NCI-H345 treated with DMSO at 0.1 percent for 48 hours (cell line): ENCODE results near the gene ZNF45.
"Not testable (repeated sequence)": the region's sequence is repeated elsewhere in the genome, so short reads cannot be mapped to it uniquely, and the experiment has no call there.

Experiments used
- DNase-seq: peaks from one replicate; lab custom pipeline; 2025; ENCODE audit not compliant: unreplicated experiment; lab: John Stamatoyannopoulos, UW

ZNF45 gene

GRCh38 chr19:43934985-43935708 lies at the start of gene ZNF45:
TSS of gene ZNF45 (minus strand) at chr19:43935282. CDS start at chr19:43922185, 13,097 bp downstream.
- DNase-seq = peak; percentile 70

- DNase-seq = no peak
Measured at GRCh38 chr19:43984687-43985000, 49.6 kb upstream of the ZNF45 start.

DNA sequence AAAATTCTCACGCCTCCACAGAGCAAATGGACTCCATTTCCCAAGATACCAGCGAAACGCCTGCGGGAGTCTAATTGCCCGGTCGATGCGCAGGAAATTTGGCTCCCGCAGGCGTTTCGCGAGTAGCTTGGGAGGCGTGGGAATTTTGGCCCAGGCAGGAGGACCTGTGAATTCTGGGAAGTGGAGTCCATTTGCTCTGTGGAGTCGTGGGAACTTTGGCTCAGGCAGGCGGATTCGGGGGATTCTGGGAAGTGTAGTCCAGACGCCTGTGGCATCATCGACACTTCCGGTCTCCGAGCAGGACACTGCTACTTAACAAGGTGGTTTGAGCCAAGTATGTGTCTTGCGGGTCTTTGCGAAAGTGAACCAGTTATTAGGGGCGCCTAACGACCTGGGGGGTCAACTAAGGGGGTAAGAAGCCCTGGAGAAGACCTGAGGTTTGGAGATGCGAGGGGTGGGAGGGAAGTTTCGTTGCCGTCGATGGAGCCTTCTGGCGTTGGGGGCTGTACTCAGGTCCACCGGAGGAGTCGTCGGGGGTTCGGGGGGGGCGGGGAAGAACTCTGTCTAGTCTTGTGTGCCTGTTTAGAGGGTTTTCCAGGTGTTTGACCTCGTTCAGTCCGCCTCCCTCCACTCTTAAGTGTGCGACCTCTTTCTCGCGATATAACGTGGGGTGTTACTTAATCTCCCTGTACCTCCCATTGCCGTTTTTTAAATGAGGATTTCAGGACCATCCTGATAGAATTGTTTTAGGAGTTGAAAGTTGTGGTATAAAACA lies 49.0 kb upstream of the ZNF45 start, which contains the start of gene ZNF155:
Gene ZNF155 (plus strand): TSS at position 277 of the 775 bp plus-strand sequence. CDS start 4,356 bp downstream, outside the sequence.
- DNase-seq = peak; percentile 85

- DNase-seq = no peak
Measured at GRCh38 chr19:43983544-43983911, 48.4 kb upstream of the ZNF45 start.

DNA sequence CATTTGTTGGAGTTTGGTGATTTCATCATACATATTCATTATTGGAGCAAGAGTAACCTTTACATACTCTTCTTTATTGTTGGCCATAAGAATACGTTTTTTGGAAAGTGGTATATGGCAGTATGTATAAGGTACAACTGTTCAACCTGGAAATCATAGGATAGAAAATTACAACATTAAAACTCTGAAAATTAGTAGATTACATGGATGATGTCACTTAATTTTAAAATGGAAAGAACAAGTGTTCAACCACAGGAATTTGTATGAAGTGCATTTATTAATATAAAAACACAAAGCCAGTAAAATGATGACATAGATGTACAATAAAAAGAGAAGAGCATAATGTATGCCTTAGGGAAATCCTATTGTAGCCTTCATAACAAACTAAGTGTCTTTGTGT lies 41.6 kb upstream of the ZNF45 start:
- DNase-seq = no peak

GRCh38 chr19:43966079-43966694 lies 31.1 kb upstream of the ZNF45 start:
- no peak for DNase-seq

GRCh38 chr19:43960411-43960810 lies 25.3 kb upstream of the ZNF45 start:
- DNase-seq = no peak

DNA sequence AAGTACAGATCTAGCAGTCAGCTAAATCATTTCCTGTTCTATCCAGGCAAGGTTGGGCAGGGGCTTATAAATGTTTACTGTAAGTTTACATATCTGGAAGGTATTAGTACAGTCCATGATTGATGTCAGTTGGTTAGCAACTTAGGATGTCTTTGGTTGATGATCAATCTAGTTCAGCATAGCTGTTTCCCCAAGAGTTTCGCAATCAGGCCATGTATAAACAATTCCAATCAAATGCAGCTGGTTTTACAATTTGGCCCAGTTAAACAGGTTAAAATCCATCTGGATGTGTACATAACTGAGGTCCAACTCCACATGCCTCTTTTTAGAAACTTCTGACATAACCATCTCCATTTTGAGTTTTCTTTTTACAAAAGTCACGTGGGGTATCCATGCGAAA lies 22.8 kb upstream of the ZNF45 start:
- DNase-seq = no peak

- DNase-seq = no peak
Measured at GRCh38 chr19:43956827-43957226, 21.7 kb upstream of the ZNF45 start.

DNA sequence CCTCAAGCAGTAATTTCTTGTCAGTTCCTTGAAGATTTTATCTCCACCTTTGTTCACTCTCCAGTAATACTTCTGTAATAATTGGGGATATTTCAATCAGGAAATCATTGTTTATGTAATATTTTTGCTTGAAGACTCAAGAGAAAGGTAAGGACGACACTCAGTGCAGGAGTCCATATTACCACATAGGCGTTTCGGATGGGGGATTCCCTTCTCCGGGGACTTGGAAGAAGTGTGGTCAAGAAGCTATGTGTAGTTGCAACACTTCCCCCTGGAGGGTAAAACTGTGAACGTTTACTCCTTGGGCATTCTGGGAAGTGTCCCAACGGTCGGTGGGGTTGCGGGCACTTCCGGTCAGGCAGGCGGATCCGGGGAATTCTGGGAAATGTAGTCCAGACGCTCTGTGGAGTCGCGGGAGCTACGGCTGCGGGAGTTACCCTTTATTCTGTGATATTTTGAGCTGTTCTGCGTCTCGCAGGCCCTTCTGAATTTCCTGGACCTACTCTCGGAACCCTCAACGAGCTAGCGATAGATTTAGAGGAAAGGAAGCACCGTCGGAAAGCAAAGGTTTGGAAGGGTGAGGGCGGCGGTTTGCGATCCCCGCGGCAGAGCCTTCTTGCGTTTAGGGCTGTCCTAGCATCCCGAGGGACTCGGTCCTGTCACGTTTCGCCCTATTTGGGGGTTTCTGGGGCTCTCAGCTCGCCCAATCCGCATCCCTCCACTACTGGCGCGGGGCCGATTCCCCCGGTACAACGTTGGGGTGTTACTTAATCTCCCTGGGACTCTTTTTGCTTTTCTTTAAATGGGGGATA lies 16.0 kb upstream of the ZNF45 start, which contains the start of gene ZNF221:
Gene ZNF221 (plus strand): TSS at position 395 of the 812 bp plus-strand sequence. CDS start 11,499 bp downstream, outside the sequence.
- peak; percentile 61 for DNase-seq

GRCh38 chr19:43949803-43950202 lies 14.7 kb upstream of the ZNF45 start:
- not testable (repeated sequence) for DNase-seq

GRCh38 chr19:43947412-43947811 lies 12.3 kb upstream of the ZNF45 start:
- not testable (repeated sequence) for DNase-seq

DNA sequence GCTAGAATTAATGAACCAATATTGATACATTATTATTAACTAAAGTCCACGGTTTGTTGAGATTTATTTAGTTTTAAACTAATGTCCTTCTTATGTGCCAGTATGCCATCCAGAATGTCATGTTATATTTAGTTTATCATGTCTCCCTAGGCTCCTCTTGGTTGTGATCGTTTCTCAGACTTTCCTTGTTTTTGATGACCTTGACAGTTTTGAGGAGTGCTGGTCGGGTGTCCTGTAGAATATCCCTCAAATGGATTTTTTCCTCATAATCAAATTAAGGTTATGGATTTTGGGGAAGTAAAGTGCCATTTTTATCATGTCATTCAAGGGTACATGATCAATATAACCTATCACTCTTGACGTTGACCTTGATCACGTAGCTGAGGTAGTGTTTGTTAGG lies 6.1 kb upstream of the ZNF45 start:
- no peak for DNase-seq

DNA sequence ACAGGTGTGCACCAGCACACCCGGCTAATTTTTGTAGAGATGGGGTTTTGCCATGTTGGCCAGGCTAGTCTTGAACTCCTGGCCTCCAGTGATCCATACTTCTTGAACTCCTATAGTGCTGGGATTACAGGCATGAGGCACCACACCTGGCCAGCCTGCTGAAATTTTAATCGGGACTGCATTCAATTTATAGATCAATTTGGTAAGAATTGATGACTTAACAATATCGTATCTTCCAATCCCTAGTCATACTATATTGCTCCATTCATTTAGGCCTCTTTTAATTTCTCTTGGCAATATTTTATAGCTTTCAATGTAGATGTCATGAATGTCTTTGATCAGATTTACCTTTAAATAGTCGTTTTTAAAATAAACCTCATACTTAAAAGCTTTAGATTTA lies 5.6 kb upstream of the ZNF45 start:
- DNase-seq = no peak

DNA sequence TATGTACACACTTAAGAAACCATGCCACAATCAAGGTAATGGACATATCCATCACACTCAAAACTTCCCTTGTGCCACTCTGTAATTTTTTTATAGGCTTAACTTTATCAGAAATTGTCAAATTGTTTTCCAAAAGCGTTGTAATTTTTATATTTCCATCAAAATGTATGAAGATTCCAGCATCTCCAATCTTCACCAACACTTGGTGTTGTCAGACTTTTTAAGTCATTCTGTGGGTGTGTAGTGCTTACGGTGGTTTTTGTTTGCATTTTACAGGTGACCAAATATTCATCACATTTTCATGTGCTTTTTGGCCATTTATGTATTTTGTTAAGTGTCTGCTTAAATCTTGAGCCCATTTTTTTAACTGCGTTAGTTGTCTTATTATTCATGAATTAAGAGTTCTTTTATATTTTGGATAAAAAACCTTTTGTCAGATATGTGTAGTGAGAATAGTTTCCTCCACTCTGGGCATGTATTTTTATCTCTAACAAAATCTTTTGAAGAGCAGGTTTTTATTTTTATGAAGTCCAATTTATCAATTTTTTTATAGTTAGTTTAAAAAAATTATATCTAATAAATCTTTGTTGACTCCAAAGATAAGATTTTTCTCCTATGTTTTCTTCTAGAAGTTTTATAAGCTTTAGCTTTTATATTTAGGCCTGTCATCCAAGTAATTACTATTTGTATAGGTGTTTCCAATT lies 4.6 kb upstream of the ZNF45 start:
- DNase-seq = no peak

DNA sequence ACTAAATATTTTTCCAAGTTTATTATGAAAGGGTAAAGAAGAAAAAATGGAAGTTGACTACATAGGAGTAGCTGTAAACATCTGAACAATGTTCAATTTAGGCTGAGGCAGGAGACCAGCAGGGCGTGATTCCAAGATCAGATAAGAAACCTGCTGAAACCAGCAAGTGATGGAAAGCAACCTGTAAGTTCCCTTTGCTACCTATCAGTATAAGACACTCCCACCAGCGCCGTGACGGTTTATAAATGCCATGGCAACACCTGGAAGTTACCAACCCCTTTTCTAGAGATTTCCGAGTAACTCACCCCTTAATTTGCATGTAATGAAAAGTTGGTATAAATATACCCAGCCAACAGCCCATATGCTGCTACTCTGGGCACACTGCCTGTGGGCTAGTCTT lies 1.1 kb upstream of the ZNF45 start:
- no peak for DNase-seq

DNA sequence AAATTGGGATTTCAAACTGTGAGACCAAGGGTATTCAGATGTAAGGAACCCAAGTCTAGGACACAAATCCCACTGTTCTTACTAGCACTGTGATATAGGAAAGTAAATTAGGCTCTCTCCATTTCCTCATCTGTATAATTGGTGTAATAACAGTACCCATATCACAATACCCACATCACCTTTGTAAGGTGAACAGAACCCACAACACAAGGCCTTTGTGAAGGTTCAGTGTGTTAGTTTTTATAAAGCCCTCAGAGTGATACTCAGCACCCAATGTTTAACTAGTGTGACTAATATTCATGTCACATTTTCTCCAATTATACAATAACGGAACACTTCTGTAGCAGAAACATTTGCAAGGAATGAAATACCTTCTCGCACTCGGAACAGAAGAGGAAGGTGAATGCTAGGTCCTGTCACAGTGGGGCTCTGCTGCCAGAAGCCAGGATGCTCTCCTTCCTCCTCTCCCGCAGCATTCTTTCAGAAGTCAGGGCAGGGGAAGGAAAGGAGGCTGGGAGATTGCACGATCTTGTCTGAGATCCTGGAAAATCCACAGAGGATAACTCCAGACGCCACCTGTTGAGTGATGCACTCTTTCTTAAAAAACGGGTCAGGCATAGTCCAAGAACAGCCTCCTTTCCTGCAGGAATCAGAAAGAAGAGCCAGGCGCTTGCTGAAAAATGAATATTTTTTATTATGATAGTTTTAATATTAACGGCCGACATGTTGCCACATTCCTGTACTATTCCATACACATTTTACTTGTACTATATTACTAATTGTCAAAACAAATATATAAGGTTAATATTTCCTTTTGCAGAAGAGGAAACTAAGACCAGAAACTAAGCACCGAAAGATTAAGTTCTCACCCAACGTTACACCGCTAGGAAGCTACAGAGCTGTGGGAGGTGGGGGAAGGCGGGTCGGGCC lies 762 bp downstream of the ZNF45 start:
- no peak for DNase-seq

DNA sequence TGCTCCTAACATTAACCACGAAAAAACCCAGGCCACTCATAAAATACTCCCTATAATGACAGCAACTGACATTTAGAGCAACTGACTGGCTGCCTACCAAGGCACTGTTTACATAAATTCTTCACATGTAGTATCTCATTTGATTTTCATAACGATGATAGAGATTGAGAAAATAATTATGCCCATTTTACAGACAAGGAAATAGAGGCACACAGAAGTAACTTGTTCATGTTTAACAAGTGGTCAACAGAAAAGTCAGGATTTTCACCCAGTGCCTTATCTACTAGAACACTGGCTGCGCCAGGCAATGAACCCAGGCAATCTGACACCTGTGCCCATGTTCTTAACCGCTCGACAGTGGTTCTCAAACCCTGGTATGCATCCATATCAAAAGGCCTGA lies 6.3 kb downstream of the ZNF45 start:
- no peak for DNase-seq

DNA sequence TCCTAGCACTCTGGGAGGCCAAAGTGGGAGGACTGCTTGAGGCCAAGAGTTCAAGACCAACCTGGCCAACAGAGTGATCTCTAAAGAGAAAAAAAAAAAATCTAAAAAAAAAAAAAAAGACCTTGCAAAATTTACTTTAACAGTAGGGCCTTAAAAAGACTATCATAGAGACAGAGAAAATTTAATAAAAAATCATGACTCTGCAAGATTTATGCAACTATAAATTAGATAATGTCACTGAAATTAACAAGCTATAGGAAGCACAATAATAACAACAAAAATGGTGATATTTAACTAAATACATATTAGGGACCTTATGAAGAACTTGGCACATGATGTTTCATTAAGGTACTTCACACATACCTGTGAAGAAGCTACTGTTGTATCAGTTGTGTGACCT lies 11.2 kb downstream of the ZNF45 start:
- no peak for DNase-seq
